Duodenal mucosa (tissue), 2 donors: ENCODE data around the gene INPP5F.

ENCODE experiments used
- H3K27ac ChIP-seq: one replicate; pipeline ENCODE4 v1.7.0; 2013; ENCODE audit warnings: low read depth, low read length
- H3K27me3 ChIP-seq, 2 donors: one replicate each; pipeline ENCODE4 v1.7.0; 2013; ENCODE audit warnings: low read length in 2 of 2, control low read depth in 1 of 2; ENCODE audit not compliant: insufficient read depth in 2 of 2, control insufficient read depth in 1 of 2
- H3K36me3 ChIP-seq, 2 donors: one replicate each; pipeline ENCODE4 v1.7.0; 2013; ENCODE audit warnings: low read length in 2 of 2, control low read depth in 1 of 2; ENCODE audit not compliant: insufficient read depth in 2 of 2, control insufficient read depth in 1 of 2
- H3K4me1 ChIP-seq, 2 donors: one replicate each; pipeline ENCODE4 v1.7.0; 2013; ENCODE audit warnings: low read length in 2 of 2, control low read depth in 1 of 2; ENCODE audit not compliant: insufficient read depth in 2 of 2, control insufficient read depth in 1 of 2
- H3K4me3 ChIP-seq, 2 donors: one replicate each; pipeline ENCODE4 v1.7.0; 2013; ENCODE audit warnings: low read length in 2 of 2, low read depth in 1 of 2
- H3K9ac ChIP-seq, 2 donors: one replicate each; pipeline ENCODE4 v1.7.0; 2013; ENCODE audit warnings: low read length in 2 of 2, low read depth in 1 of 2
- H3K9me3 ChIP-seq, 2 donors: one replicate each; pipeline ENCODE4 v1.7.0; 2013; ENCODE audit warnings: low read length in 2 of 2, control low read depth in 1 of 2; ENCODE audit not compliant: control insufficient read depth in 1 of 2

Gene INPP5F, protein sequence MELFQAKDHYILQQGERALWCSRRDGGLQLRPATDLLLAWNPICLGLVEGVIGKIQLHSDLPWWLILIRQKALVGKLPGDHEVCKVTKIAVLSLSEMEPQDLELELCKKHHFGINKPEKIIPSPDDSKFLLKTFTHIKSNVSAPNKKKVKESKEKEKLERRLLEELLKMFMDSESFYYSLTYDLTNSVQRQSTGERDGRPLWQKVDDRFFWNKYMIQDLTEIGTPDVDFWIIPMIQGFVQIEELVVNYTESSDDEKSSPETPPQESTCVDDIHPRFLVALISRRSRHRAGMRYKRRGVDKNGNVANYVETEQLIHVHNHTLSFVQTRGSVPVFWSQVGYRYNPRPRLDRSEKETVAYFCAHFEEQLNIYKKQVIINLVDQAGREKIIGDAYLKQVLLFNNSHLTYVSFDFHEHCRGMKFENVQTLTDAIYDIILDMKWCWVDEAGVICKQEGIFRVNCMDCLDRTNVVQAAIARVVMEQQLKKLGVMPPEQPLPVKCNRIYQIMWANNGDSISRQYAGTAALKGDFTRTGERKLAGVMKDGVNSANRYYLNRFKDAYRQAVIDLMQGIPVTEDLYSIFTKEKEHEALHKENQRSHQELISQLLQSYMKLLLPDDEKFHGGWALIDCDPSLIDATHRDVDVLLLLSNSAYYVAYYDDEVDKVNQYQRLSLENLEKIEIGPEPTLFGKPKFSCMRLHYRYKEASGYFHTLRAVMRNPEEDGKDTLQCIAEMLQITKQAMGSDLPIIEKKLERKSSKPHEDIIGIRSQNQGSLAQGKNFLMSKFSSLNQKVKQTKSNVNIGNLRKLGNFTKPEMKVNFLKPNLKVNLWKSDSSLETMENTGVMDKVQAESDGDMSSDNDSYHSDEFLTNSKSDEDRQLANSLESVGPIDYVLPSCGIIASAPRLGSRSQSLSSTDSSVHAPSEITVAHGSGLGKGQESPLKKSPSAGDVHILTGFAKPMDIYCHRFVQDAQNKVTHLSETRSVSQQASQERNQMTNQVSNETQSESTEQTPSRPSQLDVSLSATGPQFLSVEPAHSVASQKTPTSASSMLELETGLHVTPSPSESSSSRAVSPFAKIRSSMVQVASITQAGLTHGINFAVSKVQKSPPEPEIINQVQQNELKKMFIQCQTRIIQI

DNA sequence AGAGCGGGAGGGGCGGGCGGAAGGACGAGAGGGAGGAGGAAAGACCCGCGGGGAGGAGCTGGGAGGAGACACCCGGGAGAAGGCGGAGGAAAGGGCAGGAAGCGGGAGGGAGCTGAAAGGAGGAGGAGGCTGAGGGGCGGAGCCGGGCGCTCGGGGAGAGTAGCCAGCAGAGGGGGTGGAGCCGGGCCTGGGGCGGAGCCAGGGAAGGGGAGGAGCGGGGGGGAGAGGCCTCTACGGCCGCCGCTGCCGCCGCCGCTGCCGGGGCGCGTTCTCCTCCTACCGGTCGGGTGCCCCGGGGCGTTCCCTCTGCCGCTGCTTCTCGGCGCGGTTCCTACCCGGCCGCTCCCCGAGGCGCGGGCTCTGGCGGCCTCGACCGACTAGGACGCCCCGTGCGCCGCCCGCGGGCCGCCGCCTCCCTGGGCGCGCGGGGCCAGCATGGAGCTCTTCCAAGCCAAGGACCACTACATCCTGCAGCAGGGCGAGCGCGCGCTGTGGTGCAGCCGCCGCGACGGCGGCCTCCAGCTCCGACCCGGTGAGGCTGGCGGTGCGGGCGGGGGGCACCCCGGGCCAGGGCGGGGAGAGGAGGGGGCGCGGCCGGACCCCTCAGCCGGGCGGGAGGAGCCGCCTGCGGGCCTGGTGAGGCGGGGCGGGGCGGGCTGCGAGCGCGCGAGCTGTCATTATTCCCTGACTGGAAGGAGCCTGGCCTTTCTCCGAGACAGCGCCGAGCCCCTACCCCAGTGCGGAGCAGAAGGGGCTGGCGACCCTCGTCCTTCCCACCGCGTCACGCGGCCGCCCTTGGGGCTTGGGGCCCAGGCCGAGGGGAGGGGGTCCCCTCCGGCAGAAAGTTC, at the start of gene INPP5F:
Gene INPP5F (plus strand): TSS at position 223 of the 848 bp plus-strand sequence. CDS start 213 bp downstream, at position 436.
- Histone ChIP-seq H3K9ac (peak within 1 kb of the TSS; percentile 73 to 91), H3K27ac (peak within 1 kb of the TSS; percentile 89), H3K36me3 (no peaks in the 10 kb centered on the region), H3K9me3 (no peaks in the 10 kb centered on the region), H3K4me3 (peak within 1 kb of the TSS; percentile 80 to 92), H3K4me1 (peaks cover 24 to 25% of the 10 kb centered on the region in 2 donors), H3K27me3 (no peaks in the 10 kb centered on the region)

DNA sequence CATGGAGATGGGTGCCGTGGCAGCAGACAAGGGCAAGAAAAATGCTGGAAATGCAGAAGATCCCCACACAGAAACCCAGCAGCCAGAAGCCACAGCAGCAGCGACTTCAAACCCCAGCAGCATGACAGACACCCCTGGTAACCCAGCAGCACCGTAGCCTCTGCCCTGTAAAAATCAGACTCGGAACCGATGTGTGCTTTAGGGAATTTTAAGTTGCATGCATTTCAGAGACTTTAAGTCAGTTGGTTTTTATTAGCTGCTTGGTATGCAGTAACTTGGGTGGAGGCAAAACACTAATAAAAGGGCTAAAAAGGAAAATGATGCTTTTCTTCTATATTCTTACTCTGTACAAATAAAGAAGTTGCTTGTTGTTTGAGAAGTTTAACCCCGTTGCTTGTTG, 48.7 kb upstream of the INPP5F start:
- no peak overlapping the region for H3K4me3 ChIP-seq
- no peaks in the 10 kb centered on the region for H3K27me3 ChIP-seq
- H3K36me3 ChIP-seq = peaks cover 17 to 38% of the 10 kb centered on the region in 2 donors
- H3K4me1 ChIP-seq = peaks cover 0 to 4% of the 10 kb centered on the region in 2 donors
- H3K9ac ChIP-seq = no peak overlapping the region
- no peak overlapping the region for H3K27ac ChIP-seq
- H3K9me3 ChIP-seq = no peaks in the 10 kb centered on the region

DNA sequence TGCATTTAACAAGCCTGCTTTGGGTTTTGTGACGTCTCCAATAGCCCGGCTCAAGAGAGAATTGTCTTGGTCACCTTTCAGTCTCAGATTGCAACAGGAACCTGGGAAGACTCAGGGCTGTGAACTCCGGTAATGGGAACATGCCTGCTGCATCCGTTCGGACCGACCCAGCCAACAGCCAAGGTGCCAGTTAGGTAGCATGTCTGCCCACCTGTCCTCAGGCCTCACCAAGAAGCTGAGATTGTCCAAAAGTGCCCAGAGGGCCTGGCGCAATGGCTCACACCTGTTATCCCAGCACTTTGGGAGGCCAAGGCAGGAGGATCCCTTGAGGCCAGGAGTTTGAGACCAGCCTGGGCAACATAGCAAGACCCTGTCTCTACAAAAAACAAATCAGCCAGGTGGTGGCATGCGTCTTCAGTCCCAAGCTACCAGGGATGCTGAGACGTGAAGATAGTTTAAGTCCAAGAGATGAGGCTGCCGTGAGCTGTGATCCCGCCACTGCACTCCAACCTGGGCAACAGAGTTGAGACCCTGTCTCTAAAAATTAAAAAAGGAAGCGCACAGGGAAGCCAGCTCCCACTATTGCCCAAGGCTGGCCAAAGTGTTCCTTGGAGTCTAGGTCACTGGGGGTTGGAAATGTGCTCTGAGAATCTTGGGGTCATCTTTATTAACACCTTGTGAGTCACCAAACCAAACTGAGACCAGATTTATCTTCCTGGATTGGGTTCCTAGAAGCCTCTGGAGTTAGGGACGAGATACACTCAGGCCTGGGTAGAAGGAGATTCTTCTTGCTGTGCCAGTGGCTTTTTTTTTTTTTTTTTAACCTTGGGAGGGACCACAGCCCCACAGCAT, 47.7 kb upstream of the INPP5F start:
- Histone ChIP-seq H3K27me3 (no peaks in the 10 kb centered on the region), H3K9me3 (no peaks in the 10 kb centered on the region), H3K4me1 (peaks cover 0 to 4% of the 10 kb centered on the region in 2 donors), H3K27ac (no peak overlapping the region), H3K4me3 (no peak overlapping the region), H3K9ac (no peak overlapping the region), H3K36me3 (peaks cover 8 to 28% of the 10 kb centered on the region in 2 donors)

DNA sequence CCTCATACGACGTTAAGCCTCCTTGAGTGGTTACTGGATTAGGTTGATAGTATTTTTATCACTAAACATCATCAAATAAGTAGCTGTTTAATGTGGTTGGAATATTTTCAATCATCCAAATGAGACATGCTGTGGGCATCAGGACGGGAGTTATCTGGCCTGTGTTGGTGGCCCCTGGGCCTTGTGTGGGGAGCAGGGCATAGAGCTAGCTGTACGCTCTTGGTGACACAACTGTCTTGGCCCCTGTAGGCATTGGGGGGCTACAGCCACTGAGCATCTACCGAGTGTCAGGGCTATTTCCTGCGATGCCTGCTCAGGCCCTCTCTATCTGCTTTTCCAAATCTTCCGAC, 46.4 kb upstream of the INPP5F start:
- Histone ChIP-seq H3K9ac (no peak overlapping the region), H3K27ac (no peak overlapping the region), H3K4me3 (no peak overlapping the region), H3K9me3 (no peaks in the 10 kb centered on the region), H3K36me3 (peaks cover 8 to 16% of the 10 kb centered on the region in 2 donors), H3K4me1 (peaks cover 0 to 4% of the 10 kb centered on the region in 2 donors), H3K27me3 (no peaks in the 10 kb centered on the region)

DNA sequence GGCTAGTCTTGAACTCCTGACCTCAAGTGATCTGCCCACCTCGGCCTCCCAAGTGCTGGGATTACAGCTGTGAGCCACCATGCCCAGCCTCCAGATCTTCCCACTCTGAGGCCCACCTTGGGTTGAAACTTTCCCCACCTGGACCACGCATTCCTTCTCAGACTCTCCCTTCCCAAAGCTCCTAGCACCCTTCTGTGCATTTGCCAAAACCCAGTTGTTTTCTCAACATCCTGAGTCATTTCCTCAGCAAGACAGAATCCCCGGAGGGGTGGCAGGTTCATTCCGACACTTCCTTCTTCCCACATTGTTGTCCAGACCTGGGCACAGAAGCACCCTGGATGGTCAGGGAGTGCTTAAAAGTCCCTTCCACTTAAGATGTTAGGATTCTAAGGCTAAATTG, 45.8 kb upstream of the INPP5F start:
- no peak overlapping the region for H3K4me3 ChIP-seq
- peaks cover 0 to 4% of the 10 kb centered on the region in 2 donors for H3K4me1 ChIP-seq
- no peak overlapping the region for H3K27ac ChIP-seq

DNA sequence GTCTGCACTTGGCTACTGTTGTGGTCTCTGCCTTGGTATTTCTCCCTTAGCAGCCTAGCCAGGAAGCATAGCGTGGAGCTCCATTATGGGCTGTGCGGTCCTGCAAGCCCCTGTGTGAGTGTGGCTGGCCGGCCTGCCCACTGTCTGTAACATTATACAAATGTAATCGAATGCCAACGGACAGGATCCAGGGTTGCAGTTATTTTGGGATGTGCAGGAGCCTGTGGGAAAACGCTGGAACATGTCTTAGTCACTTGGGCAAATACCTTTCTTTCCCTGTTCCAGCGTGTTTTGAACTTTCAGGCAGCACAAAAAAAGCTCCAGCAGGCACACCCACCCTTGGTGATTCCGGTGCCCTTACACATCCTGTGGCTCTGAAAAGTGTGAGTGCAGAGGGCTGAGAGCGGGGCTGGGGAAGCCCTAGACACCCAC, 45.2 kb upstream of the INPP5F start:
- Histone ChIP-seq H3K27me3 (no peaks in the 10 kb centered on the region), H3K9ac (no peak overlapping the region), H3K36me3 (peaks cover 8 to 13% of the 10 kb centered on the region in 2 donors), H3K4me1 (peaks cover 0 to 4% of the 10 kb centered on the region in 2 donors), H3K27ac (no peak overlapping the region), H3K4me3 (no peak overlapping the region), H3K9me3 (no peaks in the 10 kb centered on the region)

More for the DNA sequence above, 45.8 kb upstream of the INPP5F start:
- no peaks in the 10 kb centered on the region for H3K9me3 ChIP-seq
- H3K36me3 ChIP-seq = peaks cover 8 to 16% of the 10 kb centered on the region in 2 donors
- H3K9ac ChIP-seq = no peak overlapping the region
- H3K27me3 ChIP-seq = no peaks in the 10 kb centered on the region

DNA sequence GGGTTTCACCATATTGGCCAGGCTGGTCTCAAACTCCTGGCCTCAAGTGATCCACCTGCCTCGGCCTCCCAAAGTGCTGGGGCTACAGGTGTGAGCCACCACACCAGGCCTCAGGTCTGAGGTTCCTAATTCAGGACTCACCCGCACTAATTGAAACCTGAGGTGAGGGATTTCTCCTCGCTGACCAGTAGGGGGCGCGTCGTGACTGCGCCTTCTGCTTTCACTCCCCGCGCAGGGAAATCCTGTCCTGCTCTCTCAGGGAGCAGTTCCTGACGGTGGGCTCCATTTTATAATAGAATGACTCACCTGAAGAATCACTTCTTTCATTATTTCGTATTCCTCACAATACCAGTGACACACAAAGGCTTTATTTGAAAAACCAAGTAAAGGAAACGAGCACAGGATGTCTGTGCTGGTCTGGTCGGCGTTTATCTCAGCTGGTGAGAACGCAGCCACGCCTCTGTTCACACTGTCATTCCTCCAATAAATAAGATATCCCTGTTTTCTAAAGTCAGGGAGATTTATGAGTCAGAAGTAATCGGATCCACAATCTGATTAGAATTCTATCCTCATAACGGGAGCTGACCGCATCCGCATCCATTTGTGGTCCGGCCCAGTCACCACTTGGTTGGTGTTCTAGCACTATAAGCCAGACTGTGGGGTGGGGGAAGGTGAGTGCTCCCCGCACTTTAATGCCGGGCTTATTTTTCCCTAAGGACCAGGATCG, 39.2 kb upstream of the INPP5F start:
- Histone ChIP-seq H3K9ac (peak overlapping the region in 1 of 2 donors; percentile 72), H3K36me3 (no peaks in the 10 kb centered on the region), H3K4me1 (peaks cover 7 to 8% of the 10 kb centered on the region in 2 donors), H3K4me3 (peak overlapping the region; percentile 57 to 58), H3K27ac (no peak overlapping the region), H3K9me3 (no peaks in the 10 kb centered on the region), H3K27me3 (no peaks in the 10 kb centered on the region)

DNA sequence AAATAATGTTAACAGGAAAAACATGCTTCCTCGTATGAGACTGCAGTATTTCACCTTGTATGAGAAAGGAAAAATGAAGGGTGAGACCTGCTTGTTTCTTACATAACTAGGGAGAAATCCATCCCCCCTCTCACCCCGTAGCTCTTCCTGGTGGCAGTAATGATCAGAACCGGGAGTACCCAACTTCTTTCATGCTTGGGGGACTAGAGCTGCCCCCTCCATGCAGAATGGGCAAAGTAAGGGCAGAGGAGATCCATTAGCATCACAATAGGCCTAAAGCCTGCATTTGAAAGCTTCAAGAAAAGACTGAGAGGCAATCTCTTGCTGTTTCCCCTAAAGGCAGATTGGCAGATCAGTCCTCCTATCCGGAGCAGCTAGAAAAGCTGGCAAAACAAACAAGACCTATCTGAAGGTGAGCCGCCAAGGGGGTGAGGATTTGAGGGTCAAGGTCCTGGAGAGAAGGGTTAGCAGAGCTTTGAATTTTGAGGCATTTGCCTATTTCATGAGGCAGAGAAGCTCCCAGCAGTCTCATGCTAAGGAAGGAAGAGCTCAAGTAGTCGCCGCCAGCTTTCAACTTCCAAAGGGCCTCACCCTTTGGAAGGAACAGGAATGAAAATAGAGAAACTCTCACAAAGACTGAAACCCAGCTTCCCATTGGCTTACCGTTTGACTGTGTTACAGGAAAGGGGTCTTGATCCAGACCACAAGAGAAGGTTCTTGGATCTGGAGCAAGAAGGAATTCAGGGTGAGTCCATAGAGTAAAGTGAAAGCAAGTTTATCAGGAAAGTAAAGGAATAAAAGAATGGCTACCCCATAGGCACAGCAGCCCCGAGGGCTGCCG, 38.4 kb upstream of the INPP5F start:
- H3K27ac ChIP-seq = no peak overlapping the region
- no peak overlapping the region for H3K9ac ChIP-seq
- H3K9me3 ChIP-seq = no peaks in the 10 kb centered on the region
- H3K36me3 ChIP-seq = no peaks in the 10 kb centered on the region
- H3K4me3 ChIP-seq = peak overlapping the region in 1 of 2 donors; percentile 58
- no peaks in the 10 kb centered on the region for H3K27me3 ChIP-seq
- H3K4me1 ChIP-seq = peaks cover 7 to 8% of the 10 kb centered on the region in 2 donors
